ENCODE results near the gene NID1. TPM values are rescaled to one million over a fixed set of nuclear protein-coding genes. Genes with fewer than 3 reads are reported as not detected.
A peak's percentile ranks its signal among the peaks of the same experiment; 100 is the strongest.

The NID1 gene
- total and polyA plus RNA-seq, 2 of the 4 experiments (the other 2 are of a cell fraction) = 21.9 to 83.3 TPM

DNA sequence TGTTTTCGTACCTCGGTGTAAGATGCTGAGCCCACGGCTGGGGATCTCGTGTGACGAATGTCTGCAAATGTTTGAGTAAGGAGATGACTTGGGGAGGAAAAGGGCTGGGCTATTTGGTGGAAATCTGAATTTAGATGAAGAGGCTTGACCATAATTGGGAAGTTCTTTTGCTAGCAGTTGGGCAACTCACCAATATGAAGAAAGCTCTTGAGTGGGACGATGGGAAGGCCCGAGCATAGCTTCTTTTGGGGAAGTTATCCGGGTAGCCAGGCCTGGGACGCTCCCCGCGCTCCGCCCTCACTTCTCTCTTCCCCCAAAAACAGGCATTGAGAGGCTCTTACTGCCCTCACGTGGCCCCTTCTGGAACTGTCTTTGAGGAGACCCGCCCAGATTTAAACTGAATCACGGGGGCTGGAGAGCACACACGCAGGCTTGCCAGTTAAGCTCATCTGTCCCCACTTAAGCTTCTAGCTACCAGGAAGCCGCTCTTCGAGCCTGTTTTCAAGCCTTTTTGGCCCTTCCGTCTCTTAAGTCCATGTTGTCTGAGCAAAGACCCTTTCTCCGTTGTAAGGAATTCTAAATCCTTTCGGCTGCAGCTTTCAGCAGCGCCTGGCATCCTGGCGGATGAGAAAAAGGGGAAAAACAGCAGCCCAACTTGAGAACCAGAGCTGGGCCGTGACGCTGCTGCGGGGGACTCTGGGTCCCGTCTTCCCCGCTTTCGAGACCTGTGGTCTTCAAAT lies 93.1 kb downstream of the NID1 start (continued):
- peak; percentile 75 for TF ChIP-seq MXI1 (IDR thresholded peaks at IDR 0.05; ENCODE audit: borderline replicate concordance, low read depth, low read length)
- peak; percentile 5; the same call in 1 of the 2 replicates for TF ChIP-seq CEBPB (IDR thresholded peaks at IDR 0.05; ENCODE audit: low read depth, low read length)
- TF ChIP-seq RCOR1 (IDR thresholded peaks at IDR 0.05; ENCODE audit: insufficient replicate concordance, low read length) = no peak
- peak; percentile 97 for TF ChIP-seq RAD21 (IDR thresholded peaks at IDR 0.05; ENCODE audit: low read length)
- peak; percentile 70 for TF ChIP-seq MAZ (IDR thresholded peaks at IDR 0.05; ENCODE audit: borderline replicate concordance, low read depth, low read length)
- no peak for TF ChIP-seq CHD1 (IDR thresholded peaks at IDR 0.05; ENCODE audit: low read depth, low read length)
